HG03439 (cell line): Measurements from ENCODE around the gene ADCY6.

Experiments used
- ATAC-seq: cut with Tn5 transposase; IDR thresholded peaks from one replicate; pipeline ENCODE4 v1.9.1; 2021; ENCODE audit warnings: mild to moderate bottlenecking, moderate library complexity; ENCODE audit not compliant: unreplicated experiment

The ADCY6 gene

DNA sequence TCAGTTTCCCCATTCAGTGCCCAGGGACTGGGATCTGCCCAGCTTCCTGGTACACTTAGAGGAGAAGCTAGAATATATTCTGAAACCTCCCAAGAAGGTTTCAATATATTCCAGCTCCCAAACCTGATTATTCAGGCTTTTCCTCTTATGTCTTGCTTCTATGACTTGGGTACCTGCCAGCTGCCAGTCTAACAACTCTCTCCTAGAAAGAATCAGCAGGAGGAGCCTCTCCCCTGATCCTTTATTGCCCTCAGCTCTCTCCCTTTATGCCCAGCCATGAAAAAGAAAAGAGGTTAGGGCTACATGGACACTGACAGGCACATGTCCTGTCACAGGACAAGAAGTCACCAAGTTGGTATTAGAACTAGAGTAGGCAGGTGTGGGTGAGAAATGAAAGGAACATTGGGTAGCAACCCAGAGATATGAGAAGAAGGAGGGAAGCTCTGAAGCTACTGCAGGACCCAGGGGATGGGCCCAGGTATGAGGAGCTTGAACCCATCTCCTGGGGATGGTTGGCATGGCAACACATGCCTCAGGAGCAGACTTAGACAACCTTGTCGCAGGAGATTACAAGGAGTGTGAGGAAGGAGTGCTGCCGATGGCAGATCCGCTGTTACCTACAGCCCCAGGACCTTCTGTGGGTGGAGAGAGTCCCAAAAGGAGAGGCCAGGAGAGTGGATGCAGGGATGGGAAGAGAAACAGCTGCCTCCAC lies 27.4 kb upstream of the ADCY6 start:
- ATAC-seq: no peak

- ATAC-seq: peak; percentile 26
These were observed 26.5 kb upstream of the ADCY6 start for GRCh38 chr12:48815126-48816110.

DNA sequence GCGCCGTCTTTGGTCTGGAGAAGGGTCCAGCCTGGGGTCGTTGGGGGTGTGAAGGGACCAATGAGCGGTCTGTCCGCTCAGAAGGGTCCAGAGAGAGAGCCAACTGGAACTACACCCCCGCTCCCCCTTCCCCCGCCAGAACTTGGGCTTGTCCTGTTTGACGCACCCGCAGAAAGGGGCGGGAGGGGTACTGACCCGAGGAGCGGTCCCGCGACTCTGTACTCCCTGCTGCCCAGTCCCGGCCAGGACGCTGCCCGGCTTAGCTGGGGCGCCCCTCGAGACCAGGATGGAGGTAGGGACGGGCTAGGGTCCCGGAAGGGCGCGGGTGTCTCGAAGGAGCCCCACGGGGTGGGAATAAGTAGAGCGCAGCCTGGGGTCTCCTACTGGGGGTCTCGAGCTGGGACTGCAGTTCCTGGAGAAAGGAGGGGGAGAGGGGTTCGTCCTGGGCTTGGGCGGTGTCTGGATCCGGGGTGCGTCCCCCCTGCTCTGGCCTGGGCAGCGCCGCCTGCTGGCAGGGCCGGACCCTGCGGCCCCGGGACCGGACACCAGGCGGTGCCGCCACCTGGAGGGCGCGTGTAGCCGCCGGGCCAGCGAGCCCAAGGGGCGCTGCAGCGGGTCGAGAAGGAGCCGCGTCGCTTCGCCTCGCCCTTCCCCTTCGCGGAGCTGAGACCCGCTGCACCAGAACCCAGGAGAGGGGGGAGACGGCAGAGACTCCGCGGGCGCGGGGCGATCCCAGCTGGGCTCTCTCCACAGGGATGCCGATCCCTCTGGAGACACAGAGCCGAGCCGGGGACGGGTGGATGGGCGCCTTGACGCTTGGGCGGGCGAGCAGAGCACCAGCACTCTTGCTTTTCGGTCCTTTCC lies 25.6 kb upstream of the ADCY6 start:
- peak; percentile 74 for ATAC-seq

DNA sequence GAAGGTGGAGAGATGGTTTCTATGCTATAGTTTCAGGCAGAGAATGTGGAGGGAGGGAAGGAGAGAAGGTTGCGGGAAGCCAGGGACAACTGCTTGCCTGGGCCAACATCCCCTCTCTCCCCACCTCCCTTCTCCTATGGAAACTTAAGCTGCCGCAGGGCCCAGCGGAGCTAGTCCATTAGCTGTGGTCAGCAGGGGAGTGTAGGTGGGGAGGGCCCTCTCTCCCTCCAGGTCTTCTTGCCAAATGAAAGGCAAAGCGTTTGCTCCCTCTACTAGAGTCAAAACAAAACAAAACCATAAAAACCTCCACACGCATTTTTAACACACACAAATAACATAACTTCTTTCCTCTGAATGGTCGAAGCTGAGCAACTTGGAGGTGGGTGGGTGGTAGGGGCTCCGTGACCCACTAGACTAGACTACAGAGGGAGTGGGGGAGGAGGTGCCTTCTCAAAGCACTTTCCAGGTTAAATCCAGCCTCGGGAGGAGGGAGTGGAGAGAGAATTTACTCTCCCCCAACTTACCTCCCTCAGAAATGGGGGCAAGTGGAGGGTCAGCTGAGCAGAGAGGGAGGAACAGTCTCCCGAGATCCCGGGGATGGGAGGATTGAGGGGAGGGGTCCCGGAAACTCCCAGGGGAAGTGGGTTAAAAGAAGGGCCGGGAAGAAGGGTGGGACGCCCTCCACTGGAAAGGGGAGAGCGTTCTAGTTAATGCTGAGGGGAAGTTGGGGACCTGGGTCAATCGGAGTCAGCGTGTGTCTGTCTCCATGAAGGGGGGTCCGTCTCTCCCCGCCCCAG lies 24.8 kb upstream of the ADCY6 start:
- ATAC-seq: no peak

DNA sequence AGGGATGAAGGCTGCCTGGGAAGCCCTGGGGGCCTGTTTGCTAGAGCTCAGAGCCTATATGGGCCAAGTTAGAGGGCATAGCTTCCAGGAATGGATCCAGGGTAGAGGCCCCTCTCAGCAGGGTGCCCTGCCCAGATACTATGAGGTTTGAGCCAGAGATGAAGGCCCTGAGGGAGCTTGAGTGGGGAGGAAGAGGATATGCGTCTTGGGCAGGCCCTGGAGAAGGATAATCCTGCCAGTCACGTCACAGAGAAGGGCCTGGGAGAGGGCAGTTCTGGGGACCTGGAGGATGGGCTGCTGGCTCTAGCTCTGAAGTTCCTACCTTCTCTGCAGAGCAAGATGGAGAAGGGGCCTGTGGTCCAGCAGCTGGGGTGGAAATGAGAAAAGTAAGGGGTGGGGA lies 23.5 kb upstream of the ADCY6 start:
- no peak for ATAC-seq

DNA sequence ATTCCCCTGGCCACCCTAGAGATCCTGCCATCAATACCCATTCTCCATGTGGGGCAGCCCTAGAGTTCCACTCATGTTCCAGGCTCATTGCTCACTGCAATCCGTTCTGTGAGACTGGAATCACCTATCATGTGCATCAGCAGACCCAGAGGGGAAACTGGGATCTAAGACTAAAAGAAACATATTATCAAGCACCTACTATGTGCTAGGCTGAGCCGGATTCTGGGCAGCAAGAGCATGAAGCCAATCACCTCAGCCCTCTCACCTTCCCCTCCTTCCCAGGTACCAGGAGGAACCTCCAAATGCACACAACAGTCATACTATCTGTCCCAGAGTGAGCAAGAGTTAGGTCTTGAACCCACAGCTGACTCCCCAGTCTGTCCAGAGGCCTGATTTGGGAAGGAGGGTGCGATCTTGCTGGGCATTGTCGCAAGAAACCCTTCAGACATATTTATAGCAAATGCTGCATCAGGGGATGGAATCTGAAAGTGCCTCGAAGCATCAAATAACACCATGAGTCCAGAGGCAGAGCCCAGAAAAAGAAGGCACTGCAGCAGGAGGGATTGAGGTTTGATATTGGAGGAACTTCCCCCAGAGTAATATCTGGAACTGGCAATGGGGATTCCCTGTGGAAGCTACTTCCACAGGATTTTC lies 22.7 kb upstream of the ADCY6 start:
- ATAC-seq: no peak

DNA sequence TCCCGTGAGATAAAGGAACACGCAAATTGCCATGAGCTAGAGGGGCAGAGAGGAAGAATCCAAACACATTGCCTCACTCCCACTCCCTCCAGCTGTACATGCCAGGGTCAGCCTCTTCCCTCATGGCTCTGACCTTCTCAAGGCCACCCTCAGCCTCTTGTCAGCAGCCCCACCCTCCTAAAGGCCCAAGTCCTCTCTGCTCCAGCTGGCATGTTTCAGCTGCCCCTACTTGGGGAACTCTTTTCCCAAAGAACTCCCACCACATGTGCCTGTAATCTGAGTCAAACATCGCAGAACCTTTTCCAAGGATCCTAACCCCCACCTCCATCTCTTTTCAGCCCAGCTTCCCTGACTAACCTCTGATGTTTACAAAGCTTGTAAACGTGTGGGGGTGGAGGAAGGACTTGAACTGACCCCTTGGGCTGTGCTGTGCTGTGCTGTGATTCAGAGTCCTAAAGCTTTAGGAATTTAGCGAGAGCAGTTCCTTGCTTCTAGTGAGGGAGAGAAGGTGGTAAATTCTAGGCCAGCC lies 22.1 kb upstream of the ADCY6 start:
- no peak for ATAC-seq

GRCh38 chr12:48807981-48808380 lies 19.1 kb upstream of the ADCY6 start:
- ATAC-seq: no peak

DNA sequence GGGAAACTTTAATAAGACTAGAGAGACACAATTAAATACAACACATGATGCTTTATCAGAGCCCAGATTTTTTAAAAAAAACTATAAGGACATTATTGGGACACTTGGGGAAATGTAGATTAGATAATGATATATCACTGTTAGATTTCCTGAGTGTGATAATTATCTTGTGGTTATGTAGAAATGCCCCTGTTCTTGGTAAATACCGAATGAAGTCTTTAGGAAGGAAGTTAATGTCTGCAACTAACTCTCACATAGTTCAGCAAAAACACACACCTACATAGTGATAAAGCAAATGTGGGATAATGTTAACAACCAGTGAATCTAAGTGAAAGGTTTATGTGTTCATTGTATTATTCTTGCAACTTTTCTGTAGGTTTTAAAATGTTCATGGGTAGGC lies 14.8 kb upstream of the ADCY6 start:
- ATAC-seq: no peak

DNA sequence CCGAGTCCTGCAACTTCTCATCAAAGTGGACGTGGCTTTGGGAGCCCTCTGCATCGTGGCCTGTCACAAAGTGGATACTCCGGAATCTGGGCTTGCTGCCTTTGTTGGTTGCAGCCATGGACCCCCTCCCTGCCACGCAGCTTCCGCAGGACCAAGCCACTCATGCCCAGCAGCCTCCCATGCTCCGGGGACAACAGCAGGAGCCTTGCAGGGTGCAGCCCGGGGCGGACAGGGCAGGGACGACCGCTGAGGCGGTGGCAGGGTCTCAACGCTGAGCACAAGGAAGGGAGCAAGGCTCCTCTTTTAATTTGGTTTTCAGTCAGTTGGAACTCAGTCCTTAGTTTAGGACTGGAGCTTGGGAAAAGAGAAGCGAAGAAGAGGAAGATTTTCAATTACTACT lies 12.1 kb upstream of the ADCY6 start:
- ATAC-seq: no peak

- no peak for ATAC-seq
These were observed 11.6 kb upstream of the ADCY6 start for GRCh38 chr12:48800457-48800856.

- ATAC-seq: no peak
These were observed 8.1 kb upstream of the ADCY6 start for GRCh38 chr12:48796976-48797375.

DNA sequence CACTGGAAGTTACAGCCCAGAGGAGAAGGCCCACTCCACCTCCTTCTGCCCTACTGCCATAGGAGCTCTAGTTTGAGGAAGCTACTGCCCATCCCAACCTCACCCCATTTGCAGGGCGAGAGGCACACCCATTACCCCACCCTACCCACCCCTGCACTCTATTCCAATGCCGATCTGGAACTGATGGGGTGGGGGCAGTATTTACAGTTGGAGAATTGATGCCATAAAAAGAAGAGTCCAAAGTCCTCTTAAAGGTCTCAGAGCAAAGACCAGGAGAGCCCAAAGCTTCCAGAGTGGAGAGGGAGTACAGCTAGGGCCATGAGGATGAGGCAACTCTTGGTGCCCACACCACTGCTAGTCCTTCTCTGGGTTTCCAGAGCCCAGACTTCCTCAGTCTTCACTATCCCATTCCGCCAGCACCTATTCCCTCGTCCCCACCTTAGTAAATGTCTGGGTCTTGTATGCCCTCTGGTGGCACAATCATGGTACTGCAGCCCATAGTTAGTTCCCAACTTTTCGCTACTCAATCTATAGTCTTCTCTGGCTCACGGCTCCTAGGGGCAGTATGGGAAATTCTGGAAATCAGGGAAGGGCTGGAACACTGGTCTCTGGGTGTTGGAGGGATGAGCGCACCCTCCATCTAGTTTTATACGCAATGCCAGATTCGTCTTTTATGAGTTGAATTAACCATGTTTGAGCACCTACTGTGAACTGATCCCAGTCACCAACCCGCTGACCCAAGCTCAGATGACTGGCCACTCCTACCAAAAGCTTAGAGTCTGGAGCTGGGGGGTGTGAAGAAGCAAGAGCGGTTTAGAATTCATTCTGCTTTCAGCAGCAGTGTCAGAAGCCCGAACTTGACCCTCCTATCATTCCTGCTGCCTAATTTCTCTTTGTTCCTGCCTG lies 6.9 kb upstream of the ADCY6 start:
- peak; percentile 56 for ATAC-seq

- ATAC-seq: no peak
These were observed 6.0 kb upstream of the ADCY6 start for GRCh38 chr12:48794870-48795269.

DNA sequence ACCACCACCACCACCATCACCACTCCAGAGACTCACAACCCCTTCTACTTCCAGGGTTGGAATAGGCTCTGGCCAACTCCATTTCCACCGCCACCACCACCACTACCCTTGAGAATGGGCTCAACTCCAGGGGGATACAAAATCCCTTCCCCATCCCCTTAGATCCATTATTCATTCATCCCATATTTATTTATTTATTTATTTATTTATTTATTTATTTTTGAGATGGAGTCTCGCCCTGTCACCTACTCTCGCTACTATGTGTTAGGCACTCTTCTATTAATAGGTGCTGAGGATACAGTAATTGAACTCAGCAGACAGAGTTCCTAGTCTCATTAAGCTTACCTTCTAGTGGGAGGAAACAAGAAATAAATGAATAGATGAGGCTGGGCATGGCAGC lies 4.8 kb upstream of the ADCY6 start:
- ATAC-seq: no peak

DNA sequence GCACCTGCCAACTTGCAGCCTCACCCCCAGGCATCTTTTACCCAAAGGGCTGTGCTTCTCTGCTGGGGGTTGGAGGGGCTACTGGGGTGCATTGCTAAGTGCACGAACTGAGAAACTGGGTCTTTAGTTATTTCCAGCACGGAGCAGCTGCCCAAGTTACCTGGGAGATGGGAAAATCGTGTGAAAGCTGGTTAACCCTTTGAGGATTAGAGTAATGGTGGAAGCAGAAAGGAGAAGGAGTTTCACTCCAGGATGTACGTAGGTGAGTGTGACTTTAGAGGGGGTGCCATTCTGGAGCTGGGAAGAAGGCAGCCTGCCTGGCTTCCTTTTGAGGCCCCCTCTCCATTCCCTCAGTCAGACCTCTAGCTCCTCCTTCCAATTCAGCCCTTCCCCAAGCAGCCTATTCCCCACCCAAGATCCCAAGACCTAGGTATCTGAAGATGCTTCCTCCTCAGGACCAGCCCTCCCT lies 1.0 kb upstream of the ADCY6 start:
- ATAC-seq: no peak

DNA sequence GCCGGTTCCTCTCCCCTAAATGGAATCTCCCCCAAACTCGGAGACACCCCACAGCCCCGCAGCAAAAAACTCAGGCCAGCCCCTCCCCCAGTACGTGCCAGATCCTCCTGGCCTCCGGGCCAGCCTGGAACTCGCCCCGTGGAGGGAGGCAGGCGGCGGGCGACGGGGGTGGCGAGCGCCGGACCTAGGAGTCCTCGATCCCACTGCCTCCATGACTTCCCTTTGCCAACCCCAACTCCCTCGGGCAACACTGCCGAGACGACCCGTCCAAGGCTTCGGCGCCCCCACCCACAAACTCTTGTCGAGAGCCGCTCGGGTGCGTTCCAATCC lies 400 bp downstream of the ADCY6 start:
- ATAC-seq: no peak

DNA sequence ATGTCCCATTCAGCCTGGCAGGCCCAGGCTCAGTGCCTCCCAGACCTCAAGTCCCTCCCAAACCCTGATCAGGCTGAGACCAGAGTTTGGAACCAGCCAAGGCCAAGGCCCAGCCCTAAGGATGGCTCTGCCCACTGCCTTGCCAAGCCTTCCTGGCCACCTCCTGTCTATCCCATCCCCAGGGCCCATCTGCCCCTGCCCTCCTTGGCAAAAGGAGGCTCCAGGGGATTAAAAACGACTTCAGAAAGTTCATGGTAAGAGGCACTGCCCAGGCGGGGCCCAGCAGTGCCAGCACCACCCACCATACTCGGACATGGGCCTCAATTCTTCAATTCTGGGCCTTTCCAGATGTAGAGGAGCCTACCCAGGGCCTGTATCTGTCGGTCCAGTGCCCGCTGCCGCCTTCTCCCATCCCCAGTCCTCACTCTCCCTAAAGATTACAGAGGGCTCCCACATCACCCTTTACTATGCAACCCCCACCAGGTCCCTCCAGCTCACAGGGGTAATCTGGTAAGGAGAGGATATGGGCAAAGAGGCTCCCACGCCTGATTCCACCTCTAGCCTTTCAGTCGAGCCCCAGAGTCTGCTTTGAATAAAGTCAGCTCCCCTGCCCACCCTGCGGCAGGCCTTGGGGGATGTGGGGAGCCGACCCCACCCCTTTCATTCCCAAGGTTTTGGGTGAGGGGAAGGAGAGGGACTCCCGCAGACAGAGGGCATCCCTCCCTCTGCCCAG lies 932 bp downstream of the ADCY6 start:
- no peak for ATAC-seq
